A549 (cell line): ENCODE data around the gene TCF7L1. TPM values are rescaled to one million over a fixed set of nuclear protein-coding genes. Genes with fewer than 3 reads are reported as not detected.
"Not testable (repeated sequence)": the region's sequence is repeated elsewhere in the genome, so short reads cannot be mapped to it uniquely, and the experiment has no call there.

Experiments
- ATAC-seq, 2 experiments: fragments of 200-7000 bp in 1 of 2; fragments of >200 bp in 1 of 2; cut with Nextera tagmentation in 1 of 2; cut with Tn5 transposase in 1 of 2; 3 replicates each; pipeline versions ENCODE4 v1.8.0 to v1.9.1; 2018 to 2020; ENCODE audit warnings: mild to moderate bottlenecking in 1 of 2, moderate library complexity in 1 of 2
- CTCF ChIA-PET: fragments of 300-600 bp; sonication (Branson Sonifier 250); formaldehyde crosslinking; extraction: SDS; loops from one replicate; lab custom pipeline; 2021; ENCODE audit warnings: antibody characterized with exemption, inconsistent platforms; lab: Yijun Ruan, JAX
- POLR2A ChIA-PET: fragments of 350-600 bp; formaldehyde crosslinking; extraction: SDS; loops from one replicate; lab custom pipeline; 2021; ENCODE audit warnings: antibody characterized with exemption, inconsistent platforms; lab: Yijun Ruan, JAX
- DNase-seq, 2 experiments: peaks; one replicate each; pipeline versions ENCODE4 v3.0.0 to v3.0.0-alpha.2; 2011 to 2016; ENCODE audit warnings: low read depth in 1 of 2, low spot score in 1 of 2
- FAIRE-seq: peaks from 2 replicates; lab custom pipeline; 2011; peaks lifted over from hg19 to GRCh38; lab: Jason Lieb, UNC
- H3K27ac ChIP-seq, 2 experiments: fragments of >200 bp; sonication (Bioruptor Twin); formaldehyde crosslinking; 3 replicates each; pipeline ENCODE4 v1.5.1; 2016 to 2017
- H3K4me1 ChIP-seq: fragments of >200 bp; sonication (Bioruptor Twin); formaldehyde crosslinking; 3 replicates; pipeline ENCODE4 v1.6.1; 2016
- H3K4me2 ChIP-seq: fragments of >200 bp; sonication (Bioruptor Twin); formaldehyde crosslinking; 3 replicates; pipeline ENCODE4 v1.6.1; 2016
- H3K4me3 ChIP-seq: fragments of >200 bp; sonication (Bioruptor Twin); formaldehyde crosslinking; 3 replicates; pipeline ENCODE4 v1.5.1; 2016
- H3K9me3 ChIP-seq: fragments of >200 bp; sonication (Bioruptor Twin); formaldehyde crosslinking; 3 replicates; pipeline ENCODE4 v1.6.1; 2016
- CBX2 ChIP-seq: fragments of 200-600 bp; sonication (generic); IDR thresholded peaks from 2 replicates; pipeline ENCODE4 v1.6.1; 2016; ENCODE audit warnings: low read depth, mild to moderate bottlenecking, borderline replicate concordance
- CHD4 ChIP-seq: fragments of 200-600 bp; sonication (generic); IDR thresholded peaks from 2 replicates; pipeline ENCODE4 v1.6.1; 2016; ENCODE audit warnings: antibody characterized with exemption, mild to moderate bottlenecking, borderline replicate concordance
- EP300 ChIP-seq, 2 experiments: fragments of >200 bp; sonication (Bioruptor Twin); formaldehyde crosslinking; IDR thresholded peaks; 2 replicates in 1 of 2; 3 replicates in 1 of 2; pipeline ENCODE4 v1.6.1; 2016 to 2017
- ESRRA ChIP-seq: fragments of 150-350 bp; IDR thresholded peaks from 2 replicates; pipeline ENCODE4 v1.6.1; 2014; ENCODE audit warnings: mild to moderate bottlenecking, low read length, borderline replicate concordance
- FOSB ChIP-seq: fragments of 250-450 bp; sonication (Bioruptor Pico); IDR thresholded peaks from 2 replicates; pipeline ENCODE4 v1.5.0; 2020; ENCODE audit warnings: mild to moderate bottlenecking, moderate library complexity
- FOSL2 ChIP-seq, 2 experiments: fragments of 450-650 bp in 1 of 2; fragments of >200 bp in 1 of 2; sonication (Bioruptor Twin) in 1 of 2; formaldehyde crosslinking; IDR thresholded peaks; 2 replicates each; pipeline versions ENCODE4 v1.5.0 to v1.6.1; 2016 to 2020; ENCODE audit warnings: mild to moderate bottlenecking in 1 of 2, moderate library complexity in 1 of 2
- GATA3 ChIP-seq: IDR thresholded peaks from 2 replicates; pipeline ENCODE4 v1.6.1; 2012; ENCODE audit warnings: borderline replicate concordance
- HEYL ChIP-seq: fragments of 250-450 bp; sonication (Bioruptor Pico); IDR thresholded peaks from 2 replicates; pipeline ENCODE4 v1.8.0; 2021; ENCODE audit warnings: mild to moderate bottlenecking, moderate library complexity
- JUN ChIP-seq, 2 experiments: fragments of >200 bp; sonication (Bioruptor Twin); formaldehyde crosslinking; IDR thresholded peaks; 2 replicates in 1 of 2; 3 replicates in 1 of 2; pipeline ENCODE4 v1.6.1; 2016 to 2017
- KDM1A ChIP-seq: fragments of 200-600 bp; sonication (generic); IDR thresholded peaks from 2 replicates; pipeline ENCODE4 v1.6.1; 2016; ENCODE audit warnings: low read depth, mild to moderate bottlenecking
- KDM5A ChIP-seq: fragments of 200-600 bp; sonication (generic); IDR thresholded peaks from 2 replicates; pipeline ENCODE4 v1.6.1; 2016; ENCODE audit warnings: antibody characterized with exemption, mild to moderate bottlenecking
- MAFK ChIP-seq: fragments of 450-650 bp; IDR thresholded peaks from 2 replicates; pipeline ENCODE4 v1.6.1; 2014; ENCODE audit not compliant: partially characterized antibody
- MYC ChIP-seq: IDR thresholded peaks from 2 replicates; pipeline ENCODE4 v1.6.1; 2012; ENCODE audit warnings: mild to moderate bottlenecking, inconsistent platforms, low read length, improper control_type of control experiment, borderline replicate concordance
- PHF8 ChIP-seq: fragments of 200-600 bp; sonication (generic); IDR thresholded peaks from 2 replicates; pipeline ENCODE4 v1.6.1; 2016; ENCODE audit warnings: low read depth, mild to moderate bottlenecking, antibody characterized with exemption, moderate library complexity, borderline replicate concordance
- RARB ChIP-seq: fragments of 250-450 bp; sonication (Bioruptor Pico); IDR thresholded peaks from 2 replicates; pipeline ENCODE4 v1.8.0; 2021; ENCODE audit warnings: mild to moderate bottlenecking, moderate library complexity
- RCOR1 ChIP-seq: fragments of 150-350 bp; IDR thresholded peaks from 2 replicates; pipeline ENCODE4 v1.6.1; 2014; ENCODE audit warnings: antibody characterized with exemption, low read length, low read depth
- RNF2 ChIP-seq: fragments of 200-600 bp; sonication (generic); IDR thresholded peaks from 2 replicates; pipeline ENCODE4 v1.6.1; 2016; ENCODE audit warnings: low read depth, mild to moderate bottlenecking, antibody characterized with exemption, moderate library complexity, borderline replicate concordance
- TP53 ChIP-seq: fragments of 250-450 bp; sonication (Bioruptor Pico); IDR thresholded peaks from 2 replicates; pipeline ENCODE4 v1.5.0; 2021; ENCODE audit warnings: mild to moderate bottlenecking, moderate library complexity
- WGBS: methylation state at CpG from one replicate; pipeline ENCODE4 v1.1.6; 2017; ENCODE audit errors: missing lambda C conversion rate; 5-methylcytosine and 5-hydroxymethylcytosine counted together
- polyA plus RNA-seq, 4 experiments: library from polyadenylated mRNA; depleted of rRNA in 3 of 4; stranded (reverse); fragments of >200 nt; fragmentation: RNase III in 1 of 4; extraction: RNeasy Plus Mini Kit Qiagen cat#74134 plus additional on column Dnase treatment in 1 of 4; gene quantifications; 2 replicates in 3 of 4; 3 replicates in 1 of 4; pipeline ENCODE4 v1.2.3, GENCODE V29; 2011 to 2017
- TF ChIP-seq, protein P1 (sequence below): fragments of >200 bp; sonication (Bioruptor Twin); formaldehyde crosslinking; IDR thresholded peaks from 3 replicates; pipeline ENCODE4 v1.5.1; 2016
- TF ChIP-seq, protein P2 (sequence below): fragments of >200 bp; sonication (Bioruptor Twin); formaldehyde crosslinking; IDR thresholded peaks from 3 replicates; pipeline ENCODE4 v1.6.1; 2016

The TCF7L1 gene
- polyA plus RNA-seq, 2 of the 4 experiments (the other 2 are of a cell fraction): 0.68 to 4.4 TPM

DNA sequence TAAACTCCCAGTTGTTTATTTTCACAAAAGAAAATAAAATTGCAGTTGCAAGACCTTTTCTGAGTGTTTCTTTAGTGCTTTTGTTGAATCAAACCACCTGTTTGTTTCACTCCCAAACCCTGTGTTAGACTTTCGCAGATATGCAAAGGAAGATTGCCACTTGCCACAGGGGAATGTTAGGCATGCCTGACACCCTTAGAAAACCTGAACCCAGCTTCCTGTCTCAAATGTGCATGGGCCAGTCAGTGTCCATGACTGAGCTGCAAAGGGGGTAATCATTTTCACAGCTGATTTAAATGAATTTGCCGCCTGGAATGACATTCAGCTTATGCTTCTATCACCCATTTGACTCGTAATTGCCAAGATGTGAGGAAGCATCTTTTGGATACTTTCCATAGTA, 177.1 kb downstream of the TCF7L1 start:
- no peak overlapping the region for H3K4me3 ChIP-seq
- peaks cover 5% of the 10 kb centered on the region; the same call in 1 of the 3 replicates for H3K4me1 ChIP-seq
- TF ChIP-seq, protein P1, sequence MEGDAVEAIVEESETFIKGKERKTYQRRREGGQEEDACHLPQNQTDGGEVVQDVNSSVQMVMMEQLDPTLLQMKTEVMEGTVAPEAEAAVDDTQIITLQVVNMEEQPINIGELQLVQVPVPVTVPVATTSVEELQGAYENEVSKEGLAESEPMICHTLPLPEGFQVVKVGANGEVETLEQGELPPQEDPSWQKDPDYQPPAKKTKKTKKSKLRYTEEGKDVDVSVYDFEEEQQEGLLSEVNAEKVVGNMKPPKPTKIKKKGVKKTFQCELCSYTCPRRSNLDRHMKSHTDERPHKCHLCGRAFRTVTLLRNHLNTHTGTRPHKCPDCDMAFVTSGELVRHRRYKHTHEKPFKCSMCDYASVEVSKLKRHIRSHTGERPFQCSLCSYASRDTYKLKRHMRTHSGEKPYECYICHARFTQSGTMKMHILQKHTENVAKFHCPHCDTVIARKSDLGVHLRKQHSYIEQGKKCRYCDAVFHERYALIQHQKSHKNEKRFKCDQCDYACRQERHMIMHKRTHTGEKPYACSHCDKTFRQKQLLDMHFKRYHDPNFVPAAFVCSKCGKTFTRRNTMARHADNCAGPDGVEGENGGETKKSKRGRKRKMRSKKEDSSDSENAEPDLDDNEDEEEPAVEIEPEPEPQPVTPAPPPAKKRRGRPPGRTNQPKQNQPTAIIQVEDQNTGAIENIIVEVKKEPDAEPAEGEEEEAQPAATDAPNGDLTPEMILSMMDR: no peak
- no peak for TF ChIP-seq MYC
- no peak for TF ChIP-seq EP300 (IDR thresholded peaks at IDR 0.05)
- TF ChIP-seq HEYL (CRISPR knock-in tag): no peak
- TF ChIP-seq RCOR1: no peak
- TF ChIP-seq CBX2: no peak
- no peak for TF ChIP-seq MAFK
- TF ChIP-seq, protein P2, sequence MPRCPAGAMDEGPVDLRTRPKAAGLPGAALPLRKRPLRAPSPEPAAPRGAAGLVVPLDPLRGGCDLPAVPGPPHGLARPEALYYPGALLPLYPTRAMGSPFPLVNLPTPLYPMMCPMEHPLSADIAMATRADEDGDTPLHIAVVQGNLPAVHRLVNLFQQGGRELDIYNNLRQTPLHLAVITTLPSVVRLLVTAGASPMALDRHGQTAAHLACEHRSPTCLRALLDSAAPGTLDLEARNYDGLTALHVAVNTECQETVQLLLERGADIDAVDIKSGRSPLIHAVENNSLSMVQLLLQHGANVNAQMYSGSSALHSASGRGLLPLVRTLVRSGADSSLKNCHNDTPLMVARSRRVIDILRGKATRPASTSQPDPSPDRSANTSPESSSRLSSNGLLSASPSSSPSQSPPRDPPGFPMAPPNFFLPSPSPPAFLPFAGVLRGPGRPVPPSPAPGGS: no peak
- no peak for TF ChIP-seq GATA3
- no peak for TF ChIP-seq CHD4
- no peak for TF ChIP-seq RNF2
- TF ChIP-seq KDM1A: no peak
- TF ChIP-seq FOSB (CRISPR knock-in tag): no peak
- ChIA-PET CTCF (interaction anchor here (0.7 to 4.7 kb wide), 5 partner anchors 11 to 243 kb away, joined by 3 to 77 read pairs (median 5); no protein-coding TSS in a partner anchor), POLR2A (interaction anchor here (1.2 kb wide), 1 partner anchor 10 kb away, joined by 4 read pairs; no protein-coding TSS in a partner anchor)
- no peak overlapping the region for H3K27ac ChIP-seq
- H3K4me2 ChIP-seq: no peak overlapping the region
- ATAC-seq: no peak
- DNase-seq: no peak
- no peak for FAIRE-seq
- WGBS: 94% methylated on average over 3 of the region's 3 CpGs
- no peaks in the 10 kb centered on the region for H3K9me3 ChIP-seq

DNA sequence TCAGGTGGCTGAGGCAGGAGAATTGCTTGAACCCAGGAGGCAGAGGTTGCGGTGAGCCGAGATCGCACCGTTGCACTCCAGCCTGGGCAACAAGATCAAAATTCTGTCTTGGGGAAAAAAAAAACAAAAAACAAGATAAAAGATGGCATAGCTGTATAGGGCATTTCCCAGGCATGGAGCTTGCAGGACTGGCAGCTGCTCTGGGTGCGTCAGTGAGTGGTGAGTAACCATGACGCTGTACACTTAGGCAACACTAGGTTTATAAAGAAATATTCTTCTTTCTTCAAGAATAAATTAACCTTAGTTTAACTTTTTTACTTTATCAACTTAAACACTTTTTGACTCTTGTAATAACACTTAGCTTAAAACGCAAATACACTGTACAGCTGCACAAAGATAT, 179.2 kb downstream of the TCF7L1 start:
- no peak for TF ChIP-seq RARB
- no peak for TF ChIP-seq FOSL2 (IDR thresholded peaks at IDR 0.05)
- TF ChIP-seq FOSL2 (CRISPR knock-in tag; IDR thresholded peaks at IDR 0.05): 0 out of 2 replicates have a peak, but pooled peaks have one; percentile 8
- ChIA-PET POLR2A (interaction anchor here (0.6 to 1.9 kb wide), 2 partner anchors 15 to 232 kb away, joined by 3 to 10 read pairs; partner anchors contain the start of gene TGOLN2), CTCF (interaction anchor here (1.2 to 4.4 kb wide), 3 partner anchors 9 to 246 kb away, joined by 3 to 39 read pairs (median 21); no protein-coding TSS in a partner anchor)
- no peak overlapping the region for H3K4me3 ChIP-seq
- no peak overlapping the region for H3K4me2 ChIP-seq
- DNase-seq (peak in 1 of 2 experiments; percentile 34), ATAC-seq (peak in 1 of 2 experiments; percentile 52; a peak in 3 of 6 replicates), FAIRE-seq (no peak)
- WGBS: 85% methylated on average over 7 of the region's 7 CpGs
- H3K9me3 ChIP-seq: no peaks in the 10 kb centered on the region
- no peak overlapping the region for H3K27ac ChIP-seq
- H3K4me1 ChIP-seq: peaks cover 5% of the 10 kb centered on the region; the same call in 1 of the 3 replicates

DNA sequence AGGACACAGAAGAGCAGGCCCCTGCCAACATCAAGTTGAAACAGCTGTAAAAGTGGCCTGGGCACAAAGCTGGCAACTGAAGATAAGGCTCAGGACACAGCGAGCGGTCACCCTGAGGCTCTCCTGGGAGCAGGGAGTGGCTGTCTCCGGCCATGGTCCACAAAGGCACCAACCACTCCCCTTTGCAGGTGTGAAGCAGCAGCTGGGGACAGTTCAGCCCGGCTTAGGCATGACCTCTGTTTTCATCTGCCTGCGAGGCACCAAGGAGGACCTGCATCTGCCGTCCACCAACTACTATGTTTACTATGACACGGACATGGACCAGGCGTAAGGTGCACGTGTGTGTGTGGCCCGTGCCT, 181.7 kb downstream of the TCF7L1 start:
- no peak overlapping the region for H3K4me2 ChIP-seq
- TF ChIP-seq, protein P1: no peak
- TF ChIP-seq PHF8: no peak
- no peak for TF ChIP-seq TP53 (CRISPR knock-in tag)
- no peak for TF ChIP-seq ESRRA
- no peak for TF ChIP-seq KDM5A
- no peak for TF ChIP-seq JUN (IDR thresholded peaks at IDR 0.05)
- no peak for TF ChIP-seq FOSL2 (IDR thresholded peaks at IDR 0.05)
- no peak for TF ChIP-seq FOSL2 (CRISPR knock-in tag; IDR thresholded peaks at IDR 0.05)
- no peak for TF ChIP-seq HEYL (CRISPR knock-in tag)
- TF ChIP-seq, all 56 proteins: peak for 0
- DNase-seq (no peak), ATAC-seq (peak in 1 of 2 experiments; percentile 10; a peak in 3 of 6 replicates), FAIRE-seq (no peak)
- ChIA-PET CTCF (interaction anchor here (0.9 to 4.4 kb wide), 5 partner anchors 14 to 298 kb away, joined by 3 to 39 read pairs (median 5); no protein-coding TSS in a partner anchor), POLR2A (no interaction called here)
- Histone ChIP-seq H3K27ac (no peak overlapping the region), H3K4me3 (no peak overlapping the region), H3K4me1 (no peaks in the 10 kb centered on the region; the same call in 2 of the 3 replicates), H3K9me3 (no peaks in the 10 kb centered on the region)
- 96% methylated on average over 10 of the region's 10 CpGs for WGBS

DNA sequence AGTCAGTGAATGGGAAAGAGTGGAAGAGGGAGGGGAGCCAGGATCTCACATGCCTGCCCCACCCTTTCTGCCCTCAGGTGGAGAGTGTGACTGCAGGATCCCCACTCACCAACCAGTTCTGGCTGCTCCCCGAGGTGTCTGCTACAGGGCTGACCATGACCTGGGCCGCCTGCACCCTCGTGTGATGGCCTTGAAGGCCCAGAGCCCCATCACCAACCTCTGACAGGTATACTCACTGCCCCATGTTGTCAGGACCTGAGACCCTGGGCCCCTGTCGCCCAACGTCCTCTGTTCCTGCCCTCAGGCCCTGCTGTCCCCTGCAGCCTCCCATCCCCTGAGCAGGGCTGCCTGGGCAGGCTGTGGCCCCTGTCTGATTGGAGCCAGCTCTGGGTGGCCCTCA, 182.7 kb downstream of the TCF7L1 start:
- H3K9me3 ChIP-seq, POLR2A ChIA-PET, H3K27ac ChIP-seq, H3K4me3 ChIP-seq, FAIRE-seq, DNase-seq, H3K4me1 ChIP-seq, H3K4me2 ChIP-seq: not testable (repeated sequence)
- WGBS: 66% methylated on average over 5 of the region's 5 CpGs
- CTCF ChIA-PET: interaction anchor here (4.4 kb wide), 1 partner anchor 16 kb away, joined by 39 read pairs; no protein-coding TSS in a partner anchor
- peak; percentile 6 to 14; a peak in 1 of 6 replicates for ATAC-seq
